Nephron progenitor cell (in vitro differentiated cells): ENCODE measurements around the gene IMP4.

Experiments used
- DNase-seq: peaks from one replicate; pipeline ENCODE4 v3.0.0; 2021
- H3K27ac Mint-ChIP-seq: 2 replicates; pipeline ENCODE4 v1.8.0; 2021; ENCODE audit warnings: mild to moderate bottlenecking, moderate library complexity, mixed read lengths
- H3K27me3 Mint-ChIP-seq: 2 replicates; pipeline ENCODE4 v1.8.0; 2021; ENCODE audit warnings: mild to moderate bottlenecking, low read depth, mixed read lengths; ENCODE audit not compliant: poor library complexity
- H3K36me3 Mint-ChIP-seq: 2 replicates; pipeline ENCODE4 v1.8.0; 2021; ENCODE audit warnings: low read depth, mixed read lengths
- H3K4me1 Mint-ChIP-seq: 2 replicates; pipeline ENCODE4 v1.8.0; 2021; ENCODE audit warnings: mixed read lengths
- H3K4me3 Mint-ChIP-seq: 2 replicates; pipeline ENCODE4 v1.8.0; 2021; ENCODE audit warnings: mild to moderate bottlenecking, moderate library complexity, mixed read lengths
- H3K9me3 Mint-ChIP-seq: 2 replicates; pipeline ENCODE4 v1.8.0; 2021; ENCODE audit warnings: mild to moderate bottlenecking, moderate library complexity, mixed read lengths
- CTCF ChIP-seq: fragments of 200-600 bp; sonication (generic); IDR thresholded peaks from 2 replicates; pipeline ENCODE4 v1.5.0; 2021; ENCODE audit warnings: antibody characterized with exemption

IMP4 gene, protein sequence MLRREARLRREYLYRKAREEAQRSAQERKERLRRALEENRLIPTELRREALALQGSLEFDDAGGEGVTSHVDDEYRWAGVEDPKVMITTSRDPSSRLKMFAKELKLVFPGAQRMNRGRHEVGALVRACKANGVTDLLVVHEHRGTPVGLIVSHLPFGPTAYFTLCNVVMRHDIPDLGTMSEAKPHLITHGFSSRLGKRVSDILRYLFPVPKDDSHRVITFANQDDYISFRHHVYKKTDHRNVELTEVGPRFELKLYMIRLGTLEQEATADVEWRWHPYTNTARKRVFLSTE

DNA sequence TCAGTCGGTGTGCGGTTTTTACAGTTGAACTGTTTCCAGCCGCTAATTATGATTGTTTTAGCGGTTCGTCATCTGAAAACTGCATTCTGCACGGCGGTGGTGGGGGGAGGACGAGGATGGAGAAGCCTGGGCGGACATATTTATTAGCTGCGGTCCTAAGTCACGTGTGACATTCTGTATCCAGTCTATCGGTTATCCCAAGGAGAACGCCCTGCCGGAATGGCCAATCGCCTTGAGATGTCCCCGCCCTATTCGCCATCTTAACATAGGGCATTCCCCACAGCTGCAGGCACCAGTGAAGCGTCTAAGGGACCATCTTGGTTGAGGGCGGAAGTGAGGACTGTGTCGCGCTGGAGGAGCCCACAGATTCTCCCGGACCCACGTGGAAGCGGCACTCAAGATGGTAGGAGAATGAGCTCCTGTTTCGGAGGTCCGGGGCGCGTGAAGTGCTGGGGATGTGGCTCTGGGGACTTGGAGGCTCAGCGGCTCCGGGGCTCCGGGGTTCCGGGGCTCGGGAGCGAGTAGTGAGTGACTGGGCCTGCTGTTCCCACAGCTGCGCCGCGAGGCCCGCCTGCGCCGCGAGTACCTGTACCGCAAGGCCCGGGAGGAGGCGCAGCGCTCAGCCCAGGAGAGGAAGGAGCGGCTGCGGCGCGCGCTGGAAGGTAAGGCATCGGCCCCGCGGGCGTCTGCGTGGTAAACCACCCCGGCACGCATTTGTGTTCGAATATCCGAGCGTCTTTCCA is at the start of gene IMP4:
Gene IMP4 (plus strand): TSS at position 365 of the 743 bp plus-strand sequence. CDS start 36 bp downstream, at position 401.
- peak; percentile 89 for DNase-seq
- Mint-ChIP-seq H3K36me3 (peaks cover 55% of the 10 kb centered on the region), H3K27me3 (peaks cover 3% of the 10 kb centered on the region), H3K4me3 (peak within 1 kb of the TSS; percentile 100), H3K9me3 (no peaks in the 10 kb centered on the region), H3K27ac (peak within 1 kb of the TSS; percentile 98), H3K4me1 (peaks cover 33% of the 10 kb centered on the region)
- TF ChIP-seq CTCF: no peak

GRCh38 chr2:130300258-130300969 is 42.3 kb upstream of the IMP4 start:
- peaks cover 18% of the 10 kb centered on the region for H3K27me3 Mint-ChIP-seq
- H3K27ac Mint-ChIP-seq: no peak overlapping the region
- H3K4me1 Mint-ChIP-seq: no peaks in the 10 kb centered on the region
- TF ChIP-seq CTCF: no peak
- DNase-seq: no peak
- no peaks in the 10 kb centered on the region for H3K9me3 Mint-ChIP-seq
- no peak overlapping the region for H3K4me3 Mint-ChIP-seq
- H3K36me3 Mint-ChIP-seq: no peaks in the 10 kb centered on the region

- H3K4me3 Mint-ChIP-seq: no peak overlapping the region
- no peak overlapping the region for H3K27ac Mint-ChIP-seq
- H3K27me3 Mint-ChIP-seq: peaks cover 18% of the 10 kb centered on the region
- TF ChIP-seq CTCF: no peak
- H3K9me3 Mint-ChIP-seq: no peaks in the 10 kb centered on the region
- no peaks in the 10 kb centered on the region for H3K36me3 Mint-ChIP-seq
- no peaks in the 10 kb centered on the region for H3K4me1 Mint-ChIP-seq
- DNase-seq: no peak
These were observed 41.7 kb upstream of the IMP4 start for GRCh38 chr2:130300970-130301348.

DNA sequence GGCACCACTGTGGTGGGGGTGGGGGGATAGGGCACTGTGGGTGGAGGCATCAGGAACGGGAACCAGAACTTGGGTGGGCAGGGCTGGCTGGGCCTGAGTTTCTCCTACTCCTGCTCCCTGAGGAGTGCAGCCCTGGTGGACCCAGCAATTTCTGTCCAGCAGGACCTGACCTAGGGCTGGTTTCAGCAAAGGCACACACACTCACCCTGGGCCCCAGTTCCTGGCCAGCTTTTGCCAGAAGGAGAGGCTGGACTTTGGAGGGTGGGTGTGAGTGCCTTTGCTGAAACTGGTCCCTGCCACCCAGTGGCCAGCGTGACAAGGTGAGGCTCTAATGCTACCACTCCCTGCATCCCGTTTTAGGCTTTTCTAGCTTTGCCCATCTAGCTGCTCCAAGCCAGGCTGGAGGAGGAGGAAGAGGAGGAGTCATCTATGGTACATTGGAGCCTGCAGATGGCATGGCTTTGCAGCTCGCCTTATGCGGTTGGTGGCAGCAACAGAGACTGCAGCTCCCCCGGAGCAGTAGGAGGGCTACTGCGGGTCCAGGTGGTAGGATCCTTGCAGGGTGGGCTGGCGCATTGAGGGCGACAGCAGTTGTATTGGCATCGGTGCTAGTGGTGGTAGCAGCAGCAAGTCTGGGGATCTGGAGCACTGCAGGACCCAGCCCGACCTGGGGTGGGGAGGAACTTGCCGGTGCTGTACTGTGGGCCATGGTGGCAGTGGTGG is 40.4 kb upstream of the IMP4 start:
- no peak for TF ChIP-seq CTCF
- Mint-ChIP-seq H3K4me3 (no peak overlapping the region), H3K9me3 (no peaks in the 10 kb centered on the region), H3K4me1 (no peaks in the 10 kb centered on the region), H3K27me3 (peaks cover 26% of the 10 kb centered on the region), H3K27ac (no peak overlapping the region), H3K36me3 (no peaks in the 10 kb centered on the region)
- DNase-seq: no peak

DNA sequence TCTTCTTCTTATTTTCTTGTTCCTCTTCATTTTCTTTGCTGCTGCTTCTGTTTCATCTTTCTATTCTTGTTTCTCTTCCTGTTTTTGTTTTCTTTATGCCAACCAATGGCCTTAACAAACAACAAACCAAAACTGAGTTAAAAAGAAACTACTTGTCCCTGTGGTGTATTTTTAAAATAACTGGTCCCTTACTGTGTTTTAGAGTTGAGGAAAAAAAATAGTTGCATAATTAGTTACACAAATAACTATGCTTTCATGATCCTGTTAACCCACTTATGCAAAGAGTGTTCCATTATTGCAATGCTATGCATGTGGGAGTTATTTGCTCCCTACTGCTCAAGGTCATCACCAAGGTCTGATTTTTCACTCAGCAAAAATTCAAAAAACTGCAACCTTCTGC is 39.5 kb upstream of the IMP4 start:
- H3K36me3 Mint-ChIP-seq: no peaks in the 10 kb centered on the region
- no peak for DNase-seq
- H3K4me3 Mint-ChIP-seq: no peak overlapping the region
- TF ChIP-seq CTCF: no peak
- H3K4me1 Mint-ChIP-seq: no peaks in the 10 kb centered on the region
- no peaks in the 10 kb centered on the region for H3K9me3 Mint-ChIP-seq
- no peak overlapping the region for H3K27ac Mint-ChIP-seq
- H3K27me3 Mint-ChIP-seq: peaks cover 26% of the 10 kb centered on the region
